A673 (cell line): Measurements from ENCODE around the gene LANCL1. TPM values are rescaled to one million over a fixed set of nuclear protein-coding genes. Genes with fewer than 3 reads are reported as not detected.

Experiments used
- BruUV-seq: library from RNA; stranded (reverse); fragments of 400-500 nt; replicated peaks from 2 replicates; lab custom pipeline; 2021; lab: Mats Ljungman, UMichigan
- CTCF ChIA-PET: fragments of 300-600 bp; sonication (Branson Sonifier 250); formaldehyde crosslinking; loops from one replicate; lab custom pipeline; 2022; ENCODE audit warnings: antibody characterized with exemption; lab: Charles Lee
- POLR2A ChIA-PET: fragments of 300-600 bp; sonication (Branson Sonifier 250); formaldehyde crosslinking; loops from one replicate; lab custom pipeline; 2022; ENCODE audit warnings: antibody characterized with exemption; ENCODE audit not compliant: low non-redundant PET; lab: Charles Lee
- DNase-seq: peaks from one replicate; pipeline ENCODE4 v3.0.0-alpha.2; 2015; ENCODE audit warnings: low spot score
- H3K27ac ChIP-seq: fragments of 200-600 bp; sonication (generic); 2 replicates; pipeline ENCODE4 v1.5.1; 2016; ENCODE audit warnings: mixed run types, low read depth, mild to moderate bottlenecking, mixed read lengths, antibody characterized with exemption, low read length; ENCODE audit not compliant: poor library complexity, severe bottlenecking
- H3K27me3 ChIP-seq: fragments of 200-600 bp; sonication (generic); replicated peaks from 2 replicates; pipeline ENCODE4 v1.6.1; 2017; ENCODE audit warnings: mixed run types, low read depth, mild to moderate bottlenecking, mixed read lengths, antibody characterized with exemption, low read length; ENCODE audit not compliant: insufficient read depth, poor library complexity
- H3K36me3 ChIP-seq: fragments of 200-600 bp; sonication (generic); 2 replicates; pipeline ENCODE4 v1.6.1; 2016; ENCODE audit warnings: mixed run types, mild to moderate bottlenecking, mixed read lengths, antibody characterized with exemption, low read length; ENCODE audit not compliant: insufficient read depth, poor library complexity, severe bottlenecking
- H3K4me1 ChIP-seq: fragments of 200-600 bp; sonication (generic); 2 replicates; pipeline ENCODE4 v1.6.1; 2017; ENCODE audit warnings: mixed run types, mild to moderate bottlenecking, mixed read lengths, antibody characterized with exemption, low read length; ENCODE audit not compliant: insufficient read depth, poor library complexity, severe bottlenecking
- H3K4me3 ChIP-seq: fragments of 200-600 bp; sonication (generic); 2 replicates; pipeline ENCODE4 v1.5.1; 2016; ENCODE audit warnings: low read depth, mixed run types, mild to moderate bottlenecking, mixed read lengths, low read length; ENCODE audit not compliant: poor library complexity, severe bottlenecking
- H3K9me3 ChIP-seq: fragments of 200-600 bp; sonication (generic); 2 replicates; pipeline ENCODE4 v1.6.1; 2016; ENCODE audit warnings: mixed run types, low read depth, mild to moderate bottlenecking, mixed read lengths, antibody characterized with exemption, low read length; ENCODE audit not compliant: poor library complexity, severe bottlenecking
- CTCF ChIP-seq: fragments of 300-800, 200-600 bp; sonication (generic); conservative IDR thresholded peaks from 2 replicates; pipeline ENCODE4 v1.5.1; 2017; ENCODE audit warnings: low read depth, mild to moderate bottlenecking, antibody characterized with exemption, low read length, moderate library complexity, mixed read lengths
- EZH2 ChIP-seq: fragments of 200-600 bp; sonication (generic); IDR thresholded peaks from 2 replicates; pipeline ENCODE4 v1.6.1; 2017; ENCODE audit warnings: borderline replicate concordance, low read depth, mild to moderate bottlenecking, mixed read lengths, antibody characterized with exemption, low read length; ENCODE audit not compliant: poor library complexity, severe bottlenecking
- intact Hi-C: fragments of 100-400 bp; cut with micrococcal nuclease; formaldehyde crosslinking; loops from one replicate; pipeline ENCODE4 v1.10.0; 2022; ENCODE audit not compliant: unreplicated experiment
- total RNA-seq: library from RNA; stranded (reverse); gene quantifications from 2 replicates; pipeline ENCODE4 v1.2.3, GENCODE V29; 2021

Gene LANCL1
- total RNA-seq, 1 experiment from 2014 or later, result 55.6 TPM

GRCh38 chr2:210389856-210390255 lies 86.7 kb downstream of the LANCL1 start:
- H3K9me3 ChIP-seq, result no peaks in the 10 kb centered on the region
- intact Hi-C loops, result loop anchor here (10.0 kb wide), 1 partner anchor 415 kb away; no protein-coding TSS in a partner anchor
- ChIA-PET POLR2A (no interaction called here), CTCF (no interaction called here)
- BruUV-seq, result no TSS peak
- no peak overlapping the region for H3K4me3 ChIP-seq
- H3K27ac ChIP-seq, result no peak overlapping the region
- no peaks in the 10 kb centered on the region for H3K36me3 ChIP-seq
- DNase-seq, result no peak
- peaks cover 9% of the 10 kb centered on the region for H3K27me3 ChIP-seq
- H3K4me1 ChIP-seq, result no peaks in the 10 kb centered on the region
- TF ChIP-seq CTCF, result no peak
- TF ChIP-seq EZH2, result no peak

- BruUV-seq, result no TSS peak
- CTCF ChIA-PET, result no interaction called here
- Histone ChIP-seq H3K4me1 (no peaks in the 10 kb centered on the region), H3K4me3 (no peak overlapping the region), H3K27ac (no peak overlapping the region), H3K36me3 (no peaks in the 10 kb centered on the region), H3K27me3 (peaks cover 9% of the 10 kb centered on the region), H3K9me3 (no peaks in the 10 kb centered on the region)
- TF ChIP-seq EZH2, result no peak
- no peak for TF ChIP-seq CTCF
- intact Hi-C loops, result no loop called here
- no peak for DNase-seq
- POLR2A ChIA-PET, result no interaction called here
These were observed 88.4 kb downstream of the LANCL1 start for GRCh38 chr2:210388148-210388547.

- Histone ChIP-seq H3K4me1 (no peaks in the 10 kb centered on the region), H3K27ac (no peak overlapping the region), H3K27me3 (peaks cover 9% of the 10 kb centered on the region), H3K4me3 (no peak overlapping the region), H3K36me3 (no peaks in the 10 kb centered on the region), H3K9me3 (no peaks in the 10 kb centered on the region)
- POLR2A ChIA-PET, result no interaction called here
- CTCF ChIA-PET, result no interaction called here
- BruUV-seq, result no TSS peak
- TF ChIP-seq CTCF (no peak), EZH2 (no peak)
- no peak for DNase-seq
- intact Hi-C loops, result no loop called here
These were observed 89.5 kb downstream of the LANCL1 start for GRCh38 chr2:210387074-210387473.

Other genes with a start within 250 kb of the LANCL1 start
- not detected in 2 replicates for gene MYL1, start 161.6 kb downstream of the LANCL1 start, total RNA-seq
- gene CPS1, start 79.8 kb upstream of the LANCL1 start, total RNA-seq, result 0.62 and 1.5 TPM in 2 replicates